ENCODE measurements around the gene NSA2.

The NSA2 gene

DNA sequence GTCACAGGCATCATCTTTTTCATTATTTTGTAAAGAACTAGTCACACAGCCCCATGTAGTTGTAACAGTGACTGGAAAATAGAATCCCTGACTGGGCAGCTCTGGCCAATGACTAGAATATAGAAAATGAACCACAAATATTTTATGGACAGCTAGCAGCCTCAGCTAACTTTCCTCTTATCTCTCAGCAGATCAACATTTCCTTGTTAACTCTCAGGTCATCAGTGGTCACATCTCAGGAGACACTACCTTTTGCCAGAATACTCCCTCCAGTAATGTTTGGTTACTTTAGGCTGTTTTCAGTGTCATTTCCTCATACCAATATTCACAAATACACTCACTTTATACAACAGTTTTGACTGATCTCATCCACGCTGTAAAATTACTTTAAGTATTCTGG, 55.2 kb downstream of the NSA2 start:
- DNase-seq: no peak

DNA sequence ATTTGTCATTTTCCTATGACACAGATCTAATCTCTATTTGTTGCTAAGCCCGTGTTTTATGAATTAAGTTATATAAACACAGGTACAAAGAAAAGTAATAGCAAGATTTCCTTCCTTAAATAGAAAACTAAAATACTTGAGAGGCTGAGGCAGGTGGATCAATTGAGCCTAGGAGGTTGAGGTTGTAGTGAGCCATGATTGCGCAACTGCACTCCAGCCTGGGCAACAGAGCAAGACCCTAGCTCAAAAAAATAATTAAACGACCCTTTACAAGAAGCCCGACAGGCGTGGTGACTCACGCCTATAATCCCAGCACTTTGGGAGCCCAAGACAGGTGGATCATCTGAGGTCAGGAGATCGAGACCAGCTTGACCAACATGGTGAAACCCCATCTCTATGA, 62.4 kb downstream of the NSA2 start:
- DNase-seq: no peak

Data from central memory CD4-positive, alpha-beta T cell (primary cell).